ENCODE data around the gene GNAI3. TPM values are rescaled to one million over a fixed set of nuclear protein-coding genes. Genes with fewer than 3 reads are reported as not detected.

Gene GNAI3
- total RNA-seq, 2 donors from 2014 or later: 5.4 to 9.3 TPM

DNA sequence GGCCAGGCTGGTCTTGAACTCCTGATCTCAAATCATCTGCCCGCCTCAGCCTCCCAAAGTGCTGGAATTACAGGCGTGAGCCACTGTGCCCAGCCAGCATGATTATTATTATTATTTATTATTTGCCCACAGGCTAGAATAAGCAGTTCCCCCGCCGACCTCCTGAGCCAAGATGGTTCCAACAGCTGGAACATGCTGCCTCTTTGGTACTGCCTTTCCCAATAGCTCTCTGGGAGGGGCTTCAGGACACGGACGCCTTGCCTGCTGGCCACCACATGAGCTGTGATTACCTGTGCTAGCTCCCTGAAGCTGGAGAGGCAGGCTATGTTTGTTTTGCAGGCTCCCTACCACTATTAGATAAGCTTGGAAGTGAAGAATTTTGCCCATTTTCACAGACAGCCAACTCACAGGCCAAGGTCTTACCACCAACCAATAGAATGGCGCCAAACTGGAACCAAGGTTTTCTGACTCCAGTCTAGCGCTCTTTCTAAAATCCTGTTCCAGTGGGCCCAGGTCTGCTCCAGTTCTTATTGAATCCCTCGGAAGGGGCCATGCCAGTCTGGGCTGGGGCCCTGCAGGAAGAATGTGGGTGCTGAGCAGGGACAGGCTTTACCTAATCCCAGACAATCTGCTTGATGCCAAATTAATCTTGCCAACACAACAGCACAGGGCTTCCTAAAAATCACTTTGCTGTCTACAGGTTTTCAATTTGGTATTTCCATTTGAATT is 10.8 kb upstream of the GNAI3 start:
- Histone ChIP-seq H3K27me3 (replicated peaks; ENCODE audit: insufficient read depth) (no peaks in the 10 kb centered on the region), H3K4me3 (no peak overlapping the region), H3K36me3 (no peaks in the 10 kb centered on the region), H3K9me3 (no peaks in the 10 kb centered on the region), H3K27ac (no peak overlapping the region), H3K4me1 (ENCODE audit: control insufficient read depth in 1 of 2, low read depth in 2 of 2) (peaks cover 3 to 10% of the 10 kb centered on the region in 2 donors)
- DNase-seq (ENCODE audit: low spot score) (no peak), ATAC-seq (ENCODE audit: insufficient number of reproducible peaks, low FRiP score, low read depth) (no peak)
- TF ChIP-seq CTCF (IDR thresholded peaks at IDR 0.05): no peak

DNA sequence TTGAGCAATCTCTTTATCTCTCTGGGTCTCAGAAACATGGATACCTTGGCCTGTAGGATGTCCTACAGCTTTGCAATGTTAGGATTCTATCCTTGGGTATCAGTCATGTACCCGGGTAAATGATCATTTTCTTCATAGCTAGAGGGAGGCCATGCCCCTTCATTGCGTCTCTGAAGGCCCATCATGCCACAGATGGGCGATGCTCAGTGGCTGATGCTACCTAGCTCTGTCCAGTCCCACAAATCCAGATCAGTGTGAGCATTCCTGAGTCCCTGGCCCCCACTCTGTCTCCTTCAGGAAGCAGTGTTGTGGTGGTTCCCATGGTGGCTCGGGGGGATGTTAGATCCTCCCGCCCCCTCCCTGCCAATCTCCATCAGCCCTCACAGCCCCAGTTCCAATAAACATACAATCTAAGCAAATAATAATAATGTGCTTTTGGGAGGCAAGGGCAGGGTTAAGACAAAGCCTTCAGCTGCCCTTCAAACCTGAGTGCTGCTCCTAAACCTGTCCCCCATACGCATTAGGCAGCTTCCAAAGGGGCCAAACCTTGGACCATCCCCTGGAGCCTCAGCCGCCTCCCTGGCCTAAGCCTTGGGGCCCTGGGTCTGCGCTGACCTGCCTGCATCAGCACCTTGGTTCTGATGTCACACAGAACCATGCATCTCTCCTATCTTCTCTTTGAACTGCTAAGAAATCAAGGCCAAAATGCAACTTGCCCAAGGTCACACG is 9.4 kb upstream of the GNAI3 start:
- Histone ChIP-seq H3K27me3 (replicated peaks; ENCODE audit: insufficient read depth) (no peaks in the 10 kb centered on the region), H3K36me3 (no peaks in the 10 kb centered on the region), H3K27ac (no peak overlapping the region), H3K4me3 (no peak overlapping the region), H3K9me3 (no peaks in the 10 kb centered on the region), H3K4me1 (ENCODE audit: control insufficient read depth in 1 of 2, low read depth in 2 of 2) (peaks cover 0 to 7% of the 10 kb centered on the region in 2 donors)
- DNase-seq (ENCODE audit: low spot score): no peak
- TF ChIP-seq CTCF (IDR thresholded peaks at IDR 0.05): no peak
- no peak for ATAC-seq (ENCODE audit: insufficient number of reproducible peaks, low FRiP score, low read depth)

- no peak for TF ChIP-seq CTCF (IDR thresholded peaks at IDR 0.05)
- H3K36me3 ChIP-seq: no peaks in the 10 kb centered on the region
- no peak within 1 kb of the TSS for H3K4me3 ChIP-seq
- ATAC-seq (ENCODE audit: insufficient number of reproducible peaks, low FRiP score, low read depth): no peak
- H3K27ac ChIP-seq: no peak within 1 kb of the TSS
- peaks cover 0 to 7% of the 10 kb centered on the region in 2 donors for H3K4me1 ChIP-seq (ENCODE audit: control insufficient read depth in 1 of 2, low read depth in 2 of 2)
- no peak for DNase-seq (ENCODE audit: low spot score)
- no peaks in the 10 kb centered on the region for H3K9me3 ChIP-seq
- no peaks in the 10 kb centered on the region for H3K27me3 ChIP-seq (replicated peaks; ENCODE audit: insufficient read depth)
These were observed 8.7 kb upstream of the GNAI3 start, which contains the start of gene GPR61 for GRCh38 chr1:109539676-109540075. Gene GPR61 (plus strand): TSS chr1:109539872. CDS start chr1:109543023, 3,151 bp downstream.

DNA sequence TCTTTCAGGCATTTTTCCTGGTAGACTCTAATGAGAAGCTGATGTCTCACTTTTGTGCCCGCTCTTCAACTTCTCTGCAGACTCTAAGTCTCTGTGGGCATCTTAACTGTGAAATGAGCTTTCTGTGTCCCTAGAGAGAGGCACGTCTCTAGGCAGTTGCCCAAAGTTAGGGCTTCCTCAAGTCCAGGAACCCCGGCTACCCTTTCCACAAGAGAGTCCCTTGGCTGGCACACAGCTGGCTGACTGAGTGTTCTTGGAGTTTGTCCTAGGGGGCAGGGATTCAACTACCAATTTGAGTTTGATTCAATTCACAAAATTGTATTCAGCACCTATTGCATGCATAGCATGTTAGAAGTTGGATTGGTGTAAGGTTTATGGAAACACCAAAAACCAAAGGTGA is 7.3 kb upstream of the GNAI3 start:
- Histone ChIP-seq H3K4me3 (no peak overlapping the region), H3K9me3 (no peaks in the 10 kb centered on the region), H3K4me1 (ENCODE audit: control insufficient read depth in 1 of 2, low read depth in 2 of 2) (no peaks in the 10 kb centered on the region), H3K27ac (no peak overlapping the region), H3K36me3 (no peaks in the 10 kb centered on the region), H3K27me3 (replicated peaks; ENCODE audit: insufficient read depth) (no peaks in the 10 kb centered on the region)
- ATAC-seq (ENCODE audit: insufficient number of reproducible peaks, low FRiP score, low read depth): no peak
- no peak for TF ChIP-seq CTCF (IDR thresholded peaks at IDR 0.05)
- no peak for DNase-seq (ENCODE audit: low spot score)

DNA sequence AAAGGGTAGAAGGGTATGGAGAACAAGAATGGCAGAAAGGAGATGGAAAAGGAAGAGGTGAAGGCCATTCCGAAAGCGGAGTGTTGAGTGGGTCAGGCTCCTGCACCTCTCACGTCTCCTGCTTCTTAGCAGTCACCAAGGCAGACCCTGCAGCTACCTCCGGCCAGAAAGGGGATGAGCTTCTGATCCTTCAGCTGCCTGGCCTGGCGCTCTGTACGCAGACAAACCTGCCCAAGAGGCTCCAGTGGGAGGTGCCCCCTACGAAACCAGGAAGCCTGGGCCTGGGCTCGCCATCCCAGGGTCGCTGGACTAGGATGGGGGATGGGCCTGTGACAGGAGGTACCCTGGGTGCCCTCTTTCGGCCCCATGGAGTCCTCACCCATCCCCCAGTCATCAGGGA is 5.8 kb upstream of the GNAI3 start:
- DNase-seq (ENCODE audit: low spot score) (no peak), ATAC-seq (ENCODE audit: insufficient number of reproducible peaks, low FRiP score, low read depth) (no peak)
- no peak for TF ChIP-seq CTCF (IDR thresholded peaks at IDR 0.05)
- Histone ChIP-seq H3K4me1 (ENCODE audit: control insufficient read depth in 1 of 2, low read depth in 2 of 2) (peaks cover 9 to 11% of the 10 kb centered on the region in 2 donors), H3K9me3 (no peaks in the 10 kb centered on the region), H3K27me3 (replicated peaks; ENCODE audit: insufficient read depth) (no peaks in the 10 kb centered on the region), H3K36me3 (no peaks in the 10 kb centered on the region), H3K27ac (no peak overlapping the region), H3K4me3 (no peak overlapping the region)
